Caki2 (cell line): ENCODE results near the gene TLE2. TPM values are rescaled to one million over a fixed set of nuclear protein-coding genes. Genes with fewer than 3 reads are reported as not detected.
"Not testable (repeated sequence)": the region's sequence is repeated elsewhere in the genome, so short reads cannot be mapped to it uniquely, and the experiment has no call there.

ENCODE experiments used
- DNase-seq: peaks from one replicate; pipeline ENCODE4 v3.0.0-alpha.2; 2015; ENCODE audit warnings: low read depth
- in situ Hi-C: cut with HindIII; loops from 2 replicates; pipeline ENCODE4 v1.10.0; 2016; ENCODE audit warnings: low sequenced_read_pairs, low pct_unique_long_range_greater_than_20kb, mixed read lengths
- total RNA-seq: library from RNA; depleted of rRNA; stranded (reverse); fragments of >200 nt; shearing (Covaris generic); gene quantifications from 2 replicates; pipeline ENCODE4 v1.2.3, GENCODE V29; 2014; ENCODE audit warnings: low replicate concordance

Gene TLE2
- total RNA-seq, 1 experiment from 2014 or later, result not detected

DNA sequence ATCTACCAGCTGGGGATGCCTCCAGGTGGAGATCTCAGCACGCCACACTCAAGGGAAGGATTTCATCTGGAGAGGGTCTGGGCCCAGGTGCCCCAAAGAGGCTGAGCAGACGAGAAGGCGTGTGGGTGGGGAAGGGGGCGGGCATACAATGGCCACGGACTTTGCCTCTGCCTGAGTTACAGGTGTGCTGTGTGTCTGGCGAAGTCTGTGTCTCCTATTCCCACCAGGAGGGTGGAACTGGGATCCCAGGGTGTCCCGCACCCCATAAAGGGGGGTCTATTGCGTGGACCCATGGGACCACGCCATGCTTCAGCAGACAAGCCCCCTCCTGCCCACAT lies 3.6 kb downstream of the TLE2 start:
- DNase-seq, result no peak
- in situ Hi-C loops, result no loop called here

DNA sequence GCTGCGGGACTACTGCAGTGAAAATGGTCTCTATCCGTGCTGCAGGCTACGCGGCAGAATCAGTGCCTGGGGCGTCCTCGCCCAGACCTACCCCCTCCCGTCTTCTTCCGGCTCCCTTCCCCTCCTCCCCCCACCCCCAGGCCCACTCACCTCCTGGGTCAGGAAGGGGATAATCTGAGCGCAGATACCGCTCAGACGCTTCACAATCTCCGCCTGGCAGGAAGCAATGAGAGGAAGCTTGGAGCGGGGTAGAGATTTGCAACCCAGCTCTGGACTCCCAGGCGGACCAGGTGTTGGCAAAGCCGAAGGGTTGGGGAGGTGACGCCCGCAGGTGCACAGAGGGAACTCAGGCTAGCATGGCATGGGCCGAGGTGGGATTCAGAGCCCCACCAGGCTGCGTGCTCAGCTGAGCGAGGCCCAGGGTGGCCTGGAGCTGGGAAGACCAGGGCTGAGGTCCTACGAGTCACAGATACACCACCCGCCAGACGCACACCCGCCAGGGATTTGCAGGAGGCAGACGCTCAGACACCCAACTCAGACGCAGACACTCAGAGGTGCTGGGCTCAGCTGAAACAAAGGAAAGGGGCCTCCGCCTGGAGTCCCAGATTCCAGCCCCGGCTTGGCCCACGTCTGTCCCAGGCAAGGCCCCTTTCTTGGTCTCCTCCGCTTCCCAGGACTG lies 4.1 kb downstream of the TLE2 start:
- no peak for DNase-seq
- in situ Hi-C loops, result no loop called here

DNA sequence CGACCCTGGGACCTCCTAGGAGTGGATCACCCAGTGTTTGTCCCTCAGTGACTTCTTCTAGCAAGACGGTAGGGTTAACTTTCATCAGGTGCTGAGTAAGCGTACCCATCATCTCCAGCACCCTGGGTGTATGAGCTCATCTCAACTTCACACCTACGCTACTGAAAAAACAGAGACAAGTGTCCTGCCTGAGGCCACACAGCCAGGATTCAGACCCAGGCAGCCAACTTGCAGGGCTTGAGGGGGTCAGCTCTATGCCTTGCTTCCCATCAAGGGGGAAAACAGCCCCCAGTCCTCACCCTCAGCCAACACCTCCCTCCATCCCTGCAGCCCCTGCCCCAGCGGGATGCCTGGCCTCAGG lies 4.6 kb downstream of the TLE2 start:
- in situ Hi-C loops, result no loop called here
- DNase-seq, result no peak

DNA sequence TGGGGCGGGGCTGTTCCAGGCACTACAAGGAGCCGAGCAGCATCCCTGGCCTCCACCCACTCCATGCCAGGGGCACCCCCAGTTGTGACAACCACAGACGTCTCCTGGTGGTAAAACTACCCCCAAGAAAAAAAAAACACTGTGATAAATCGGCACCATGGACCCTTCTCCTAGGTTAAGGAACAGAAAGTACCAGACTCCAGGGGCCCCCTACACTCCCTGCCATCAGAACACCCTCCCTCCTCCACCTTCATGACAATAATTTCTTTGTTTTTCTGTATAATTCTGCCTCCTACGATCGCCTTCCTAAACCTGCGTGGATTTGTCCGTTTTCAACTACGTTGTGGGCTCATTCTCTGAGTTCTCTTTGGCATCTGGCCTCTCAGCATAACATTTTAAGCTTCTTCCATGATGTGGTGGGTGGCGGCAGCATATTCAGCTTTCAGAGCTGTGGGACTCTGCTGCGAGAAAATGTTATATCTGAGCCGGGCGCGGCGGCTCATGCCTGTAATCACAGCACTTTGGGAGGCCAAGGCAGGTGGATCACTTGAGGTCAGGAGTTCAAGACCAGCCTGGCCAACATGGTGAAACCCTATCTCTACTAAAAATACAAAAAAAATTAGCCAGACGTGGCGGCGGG lies 8.6 kb downstream of the TLE2 start:
- DNase-seq, result no peak
- in situ Hi-C loops, result no loop called here

DNA sequence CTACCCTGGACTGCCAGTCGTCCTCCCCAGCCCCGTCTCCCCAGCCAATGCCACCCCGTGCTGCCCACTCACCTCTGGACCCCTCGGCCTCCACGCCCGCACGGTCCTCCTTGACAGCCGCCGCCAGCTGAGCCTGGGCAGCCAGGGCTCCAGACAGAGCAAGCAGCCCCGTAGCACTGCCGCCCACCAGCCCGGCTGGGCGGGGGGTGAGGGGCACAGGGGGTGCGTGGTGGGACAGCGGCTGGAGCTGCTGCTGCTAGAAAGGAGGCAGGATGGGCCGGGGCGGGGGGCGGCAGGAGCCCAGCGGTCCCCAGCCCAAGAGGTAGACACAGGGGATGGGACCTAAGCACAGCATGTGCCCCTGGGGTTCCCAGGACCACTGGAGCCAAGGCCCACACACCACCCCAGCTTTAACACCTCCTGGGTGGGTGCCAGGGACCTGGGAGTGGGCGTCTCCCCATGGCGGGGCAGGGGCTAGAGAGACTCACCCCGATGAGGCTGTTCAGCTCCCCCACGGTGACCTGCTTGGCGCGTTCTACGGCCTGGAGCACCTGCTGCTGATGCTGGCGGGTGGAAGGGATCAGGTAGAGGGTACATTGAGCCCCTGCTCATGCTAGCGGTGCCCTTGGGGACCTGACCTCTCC lies 9.7 kb downstream of the TLE2 start:
- in situ Hi-C loops, result no loop called here
- no peak for DNase-seq

DNA sequence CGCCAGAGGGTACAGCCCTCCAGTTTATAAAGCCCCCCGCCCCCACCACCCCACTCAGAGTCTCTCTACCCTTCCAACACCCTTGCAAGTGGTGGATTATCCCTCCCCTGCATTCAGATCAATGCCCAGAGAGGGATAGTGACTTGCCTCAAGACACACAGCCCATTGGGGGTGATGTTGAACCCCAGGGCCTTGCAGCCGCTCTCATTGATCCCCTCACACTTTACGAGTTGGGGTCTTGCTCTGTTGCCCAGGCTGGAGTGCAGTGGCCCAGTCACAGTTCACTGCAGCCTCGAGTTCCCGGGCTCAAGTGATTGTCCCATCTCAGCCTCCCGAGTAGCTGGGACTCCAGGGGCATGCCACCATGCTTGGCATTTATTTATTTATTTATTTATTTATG lies 11.2 kb downstream of the TLE2 start:
- in situ Hi-C loops, result no loop called here
- DNase-seq, result no peak

DNA sequence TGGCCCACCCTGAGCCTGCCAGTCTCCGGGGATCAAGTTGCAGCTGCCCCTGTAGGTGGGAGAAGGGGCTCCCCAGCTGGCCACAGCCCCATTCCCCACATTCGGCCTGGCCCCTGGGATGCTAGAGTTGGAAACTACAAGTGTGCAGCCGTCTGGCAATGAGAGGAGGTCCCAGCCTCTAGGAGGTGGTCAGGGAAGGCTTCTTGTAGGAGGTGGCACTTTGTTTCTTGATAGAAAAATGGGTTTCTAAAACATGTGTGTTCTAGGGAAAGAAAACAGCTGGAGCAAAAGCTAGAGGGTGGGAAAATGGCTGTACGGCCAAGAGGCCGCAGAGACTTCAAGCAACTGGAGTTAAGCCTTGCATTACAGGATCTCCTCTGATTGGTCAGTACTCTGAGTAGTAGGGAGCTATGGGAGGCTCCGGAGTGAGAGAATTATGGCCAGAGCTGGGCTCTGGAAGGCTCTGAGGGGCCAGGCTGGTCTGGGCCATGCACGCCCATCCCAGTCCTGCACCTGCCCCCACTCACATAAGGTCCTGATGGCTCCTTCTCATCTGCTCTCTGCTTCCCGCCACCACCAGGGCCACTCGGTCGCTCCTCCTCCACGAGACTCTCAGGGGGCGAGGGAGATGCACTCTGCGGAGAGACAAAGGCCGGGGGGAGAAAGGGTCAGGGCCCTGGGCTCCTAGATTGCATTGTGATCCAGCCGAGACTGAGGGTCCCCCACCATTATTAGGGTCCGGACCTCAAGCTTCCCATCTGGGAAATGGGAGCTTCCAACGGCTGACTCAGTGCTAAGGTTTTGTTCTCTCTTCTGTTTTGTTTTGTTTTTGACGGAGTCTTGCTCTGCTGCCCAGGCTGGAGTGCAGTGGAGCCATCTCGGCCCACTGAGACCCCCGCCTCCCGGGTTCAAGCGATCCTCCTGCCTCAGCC lies 13.7 kb downstream of the TLE2 start:
- DNase-seq, result no peak
- in situ Hi-C loops, result no loop called here

DNA sequence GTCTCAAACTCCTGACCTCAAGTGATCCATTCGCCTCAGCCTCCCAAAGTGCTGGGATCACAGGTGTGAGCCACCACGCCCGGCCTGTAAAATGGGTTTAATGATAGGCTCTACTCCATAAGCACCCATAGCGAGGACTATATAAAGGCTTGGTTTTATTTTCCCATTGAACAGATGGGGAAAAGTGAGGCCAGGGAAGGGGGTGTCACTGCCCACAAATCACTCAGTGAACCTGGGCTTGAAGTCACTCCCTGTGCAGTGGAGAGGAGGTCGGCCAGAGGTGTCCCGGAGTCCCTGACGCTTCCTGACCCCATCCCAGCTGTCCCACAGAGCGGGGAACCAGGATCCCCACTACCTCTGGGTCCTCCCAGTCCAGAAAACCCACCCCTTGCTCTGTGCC lies 14.9 kb downstream of the TLE2 start:
- in situ Hi-C loops, result no loop called here
- DNase-seq, result no peak

DNA sequence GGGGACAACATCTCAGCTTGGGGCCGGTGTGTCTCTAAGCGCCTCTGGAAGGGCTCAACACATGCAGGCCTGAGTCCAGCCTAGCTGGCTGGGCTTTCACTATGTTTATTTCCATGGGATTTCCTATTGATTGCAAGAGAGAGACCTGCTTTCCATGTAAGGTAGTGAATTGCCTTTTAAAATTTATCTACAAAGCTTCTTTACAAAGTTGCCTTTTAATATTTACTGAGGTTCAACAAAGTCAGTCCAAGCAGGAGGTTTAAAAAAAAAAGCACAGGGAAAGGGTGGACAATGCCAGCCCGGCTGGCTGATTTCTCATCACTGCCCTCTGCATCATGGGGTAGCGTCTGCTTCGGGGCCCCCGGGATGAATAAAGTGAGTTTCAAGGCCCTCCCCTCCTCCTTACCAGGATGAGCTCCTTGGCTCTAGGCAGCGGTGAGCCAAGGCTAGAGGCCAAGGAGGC lies 15.8 kb downstream of the TLE2 start:
- in situ Hi-C loops, result no loop called here
- no peak for DNase-seq

DNA sequence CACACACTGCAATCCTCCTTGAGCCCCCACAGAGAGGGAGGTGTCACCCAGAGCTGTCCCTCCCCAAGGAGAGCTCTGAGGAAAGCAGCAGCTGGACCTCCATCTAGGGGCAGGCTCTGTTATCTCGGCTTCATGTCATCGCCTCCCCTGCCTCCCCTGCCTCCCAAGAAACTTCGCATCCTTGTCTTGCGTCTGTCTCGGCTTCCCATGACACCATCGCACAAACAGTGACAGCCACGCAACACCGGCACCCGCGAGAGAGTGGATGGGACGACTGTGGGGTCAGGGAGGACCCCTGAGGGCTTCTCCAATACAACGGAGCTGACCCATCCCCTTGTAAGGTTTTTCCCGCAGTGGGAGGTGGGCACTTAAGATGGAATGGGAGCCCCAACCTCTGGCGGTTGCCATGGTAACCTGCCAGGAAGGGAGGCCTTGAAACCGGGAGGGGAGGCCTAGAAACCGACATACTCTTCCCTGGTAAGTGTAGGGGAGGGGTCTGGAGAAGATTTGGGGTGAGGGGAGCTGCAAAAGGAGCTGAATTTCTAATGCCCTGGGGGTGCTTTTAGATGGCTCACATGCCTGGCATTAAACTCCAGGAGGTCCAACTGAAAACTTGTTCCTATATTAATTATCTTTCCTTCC lies 16.3 kb downstream of the TLE2 start:
- in situ Hi-C loops, result no loop called here
- DNase-seq, result no peak

DNA sequence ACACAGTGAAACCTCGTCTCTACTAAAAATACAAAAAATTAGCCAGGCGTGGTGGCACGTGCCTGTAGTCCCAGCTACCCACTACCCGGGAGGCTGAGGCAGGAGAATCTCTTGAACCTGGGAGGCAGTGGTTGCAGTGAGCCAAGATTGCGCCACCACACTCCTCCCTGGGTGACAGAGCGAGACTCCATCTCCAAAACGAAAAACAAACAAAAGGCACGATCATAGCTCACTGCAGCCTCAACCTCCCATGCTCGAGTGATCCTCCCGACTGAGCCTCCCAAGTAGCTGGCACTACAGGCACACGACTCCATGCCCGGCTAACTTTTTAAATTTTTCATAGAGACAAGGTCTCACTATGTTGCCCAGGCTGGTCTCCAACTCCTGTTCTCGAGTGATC lies 17.0 kb downstream of the TLE2 start:
- in situ Hi-C loops, DNase-seq: not testable (repeated sequence)

DNA sequence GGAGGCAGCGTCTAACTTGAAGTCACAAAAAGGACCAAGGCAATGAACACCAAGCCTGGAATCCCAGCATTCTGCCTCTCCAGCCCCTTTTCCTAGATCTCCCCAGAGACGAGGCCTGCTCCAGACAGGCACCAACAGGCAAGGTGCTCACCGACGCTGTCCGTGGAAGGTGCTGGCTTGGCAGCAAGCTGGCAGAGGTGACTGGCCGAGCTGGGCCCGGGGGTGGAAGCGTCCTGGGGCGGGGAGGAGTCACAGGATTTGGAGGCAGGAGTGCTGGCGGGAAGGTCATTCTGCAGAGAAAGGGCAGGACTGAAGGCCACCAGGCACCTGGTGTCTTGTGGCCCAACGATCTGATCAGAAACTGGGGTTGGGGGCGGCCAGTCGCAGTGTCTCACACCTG lies 18.2 kb downstream of the TLE2 start:
- no peak for DNase-seq
- in situ Hi-C loops, result no loop called here

DNA sequence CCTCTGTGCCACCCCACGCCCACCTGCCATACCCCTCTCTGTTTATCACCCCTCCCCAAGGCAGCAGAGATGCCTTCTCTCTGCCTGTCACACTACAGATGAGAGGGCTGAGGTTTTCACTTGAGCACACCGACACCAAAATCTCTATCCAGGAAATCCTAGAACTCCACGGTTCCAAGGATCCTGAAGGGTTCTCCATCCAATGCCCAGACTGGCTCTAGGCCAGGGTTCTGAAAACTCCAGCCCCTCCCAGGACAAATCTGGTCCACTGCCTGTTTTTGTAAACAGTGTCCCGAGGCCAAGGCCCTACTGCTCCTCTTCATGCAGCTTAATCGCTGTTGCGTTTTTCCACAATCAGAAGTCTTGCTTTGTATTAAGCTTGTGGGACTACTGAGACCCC lies 20.1 kb downstream of the TLE2 start:
- no peak for DNase-seq
- in situ Hi-C loops, result no loop called here

DNA sequence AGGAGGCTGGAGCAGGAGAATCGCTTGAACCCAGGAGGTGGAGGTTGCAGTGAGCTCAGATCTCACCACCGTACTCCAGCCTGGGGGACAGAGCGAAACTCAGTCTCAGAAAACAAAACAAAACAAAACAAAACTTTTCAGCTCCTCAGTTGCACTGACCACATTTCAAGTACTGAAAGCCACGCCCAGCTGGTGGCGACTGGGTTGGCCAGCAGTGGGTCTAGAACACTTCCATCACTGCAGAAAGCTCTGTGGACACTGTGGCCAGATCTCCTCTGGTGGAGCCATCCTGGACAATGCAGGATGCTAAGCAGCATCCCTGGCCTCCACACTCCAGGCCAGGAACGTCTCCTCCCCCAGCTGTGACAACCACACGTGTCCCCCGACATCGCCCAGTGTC lies 21.1 kb downstream of the TLE2 start:
- in situ Hi-C loops, result no loop called here
- no peak for DNase-seq

DNA sequence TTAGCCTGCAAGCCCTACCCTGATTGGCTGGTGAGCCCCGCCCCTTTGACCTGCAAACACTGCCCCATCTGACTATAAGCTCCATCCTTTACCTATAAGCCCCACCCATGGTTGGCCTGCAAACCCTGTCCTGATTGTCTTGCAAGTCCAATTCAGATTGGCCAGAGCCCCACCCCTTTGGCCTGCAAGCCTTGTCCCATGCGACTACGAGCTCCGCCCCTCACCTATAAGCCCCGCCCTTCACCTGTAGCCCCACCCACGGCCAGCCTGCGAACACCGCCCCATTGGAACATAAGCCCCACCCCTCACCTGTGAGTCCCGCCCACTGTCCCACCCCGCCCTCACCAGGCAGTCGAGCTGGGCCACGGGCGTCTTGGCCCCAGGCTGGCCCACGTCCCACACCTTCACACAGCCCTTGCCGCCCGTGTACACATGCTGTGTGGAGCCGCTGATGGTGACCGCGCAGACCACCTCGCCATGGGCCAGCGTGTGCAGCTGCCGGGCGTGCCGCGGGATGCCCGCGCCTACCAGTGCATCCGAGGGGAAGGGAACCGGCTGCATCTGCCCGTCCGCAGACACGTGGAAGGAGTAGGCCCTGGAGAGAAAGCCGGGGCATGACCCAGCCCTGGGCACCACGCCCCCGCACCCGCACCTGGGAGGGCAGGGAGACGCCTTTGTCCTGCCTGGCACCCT lies 22.9 kb downstream of the TLE2 start:
- in situ Hi-C loops, result no loop called here
- DNase-seq, result no peak

DNA sequence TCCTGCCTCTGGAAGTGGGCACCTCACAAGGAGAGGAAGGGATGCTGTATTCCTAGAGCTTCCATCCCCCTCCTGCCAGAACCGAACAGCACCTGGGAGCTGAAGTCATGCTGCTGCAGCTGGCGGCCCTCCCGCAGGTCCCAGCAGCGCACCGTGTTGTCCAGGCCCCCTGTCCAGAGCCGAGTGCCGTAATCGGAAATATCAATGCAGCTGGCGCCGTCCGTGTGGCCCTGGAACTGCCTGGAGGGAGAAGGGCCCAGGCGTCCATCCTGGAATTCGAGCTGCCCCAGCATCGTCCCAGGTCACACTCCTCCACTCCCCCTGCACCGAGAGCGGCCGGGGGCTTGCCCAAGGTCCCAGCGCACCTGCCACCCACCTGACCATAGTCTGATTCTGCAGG lies 23.7 kb downstream of the TLE2 start:
- in situ Hi-C loops, result no loop called here
- no peak for DNase-seq

DNA sequence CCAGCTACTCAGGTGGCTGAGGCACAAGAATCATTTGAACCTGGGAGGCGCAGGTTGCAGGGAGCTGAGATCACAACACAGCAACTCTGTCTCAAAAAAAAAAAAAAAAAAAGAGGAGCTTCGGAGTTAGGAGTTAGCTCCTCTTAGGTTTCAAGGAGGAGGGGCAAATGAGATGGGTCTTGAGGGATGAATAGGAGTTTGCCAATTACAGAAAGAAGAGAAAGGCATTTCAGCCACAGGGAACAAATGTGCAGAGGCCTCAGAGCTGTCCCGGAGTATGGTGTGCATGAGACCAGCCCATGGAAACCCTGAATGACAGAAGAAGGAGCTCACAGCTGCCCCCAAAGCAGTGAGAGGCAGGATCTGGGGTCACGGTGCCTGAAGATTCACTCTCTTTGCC lies 24.6 kb downstream of the TLE2 start:
- in situ Hi-C loops, result no loop called here
- no peak for DNase-seq

DNA sequence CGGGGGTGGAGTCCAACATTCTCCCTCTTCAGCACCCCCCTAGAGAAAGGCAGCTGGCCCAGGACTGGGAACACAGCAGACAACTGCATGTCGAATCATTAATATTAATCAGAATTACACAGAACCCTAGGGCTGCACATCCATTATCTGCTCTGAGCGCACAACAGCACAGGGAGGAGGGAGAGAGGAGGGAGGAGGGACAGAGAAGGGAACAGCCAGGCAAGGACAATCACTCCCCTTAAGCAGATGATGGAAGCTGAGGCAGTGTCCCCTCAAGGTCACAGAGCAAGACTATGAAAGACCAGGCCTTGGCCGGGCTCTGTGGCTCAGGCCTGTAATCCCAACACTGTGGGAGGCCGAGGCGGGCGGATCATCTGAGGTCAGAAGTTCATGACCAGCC lies 26.0 kb downstream of the TLE2 start:
- DNase-seq, result no peak
- in situ Hi-C loops, result no loop called here
